GM21360 (cell line): ENCODE measurements around the gene MAGEA2.
"Not testable (repeated sequence)": the region's sequence is repeated elsewhere in the genome, so short reads cannot be mapped to it uniquely, and the experiment has no call there.

Experiments used
- ATAC-seq: cut with Tn5 transposase; IDR thresholded peaks from one replicate; pipeline ENCODE4 v1.9.1; 2021; ENCODE audit warnings: mild to moderate bottlenecking, moderate library complexity; ENCODE audit not compliant: unreplicated experiment

MAGEA2 gene

DNA sequence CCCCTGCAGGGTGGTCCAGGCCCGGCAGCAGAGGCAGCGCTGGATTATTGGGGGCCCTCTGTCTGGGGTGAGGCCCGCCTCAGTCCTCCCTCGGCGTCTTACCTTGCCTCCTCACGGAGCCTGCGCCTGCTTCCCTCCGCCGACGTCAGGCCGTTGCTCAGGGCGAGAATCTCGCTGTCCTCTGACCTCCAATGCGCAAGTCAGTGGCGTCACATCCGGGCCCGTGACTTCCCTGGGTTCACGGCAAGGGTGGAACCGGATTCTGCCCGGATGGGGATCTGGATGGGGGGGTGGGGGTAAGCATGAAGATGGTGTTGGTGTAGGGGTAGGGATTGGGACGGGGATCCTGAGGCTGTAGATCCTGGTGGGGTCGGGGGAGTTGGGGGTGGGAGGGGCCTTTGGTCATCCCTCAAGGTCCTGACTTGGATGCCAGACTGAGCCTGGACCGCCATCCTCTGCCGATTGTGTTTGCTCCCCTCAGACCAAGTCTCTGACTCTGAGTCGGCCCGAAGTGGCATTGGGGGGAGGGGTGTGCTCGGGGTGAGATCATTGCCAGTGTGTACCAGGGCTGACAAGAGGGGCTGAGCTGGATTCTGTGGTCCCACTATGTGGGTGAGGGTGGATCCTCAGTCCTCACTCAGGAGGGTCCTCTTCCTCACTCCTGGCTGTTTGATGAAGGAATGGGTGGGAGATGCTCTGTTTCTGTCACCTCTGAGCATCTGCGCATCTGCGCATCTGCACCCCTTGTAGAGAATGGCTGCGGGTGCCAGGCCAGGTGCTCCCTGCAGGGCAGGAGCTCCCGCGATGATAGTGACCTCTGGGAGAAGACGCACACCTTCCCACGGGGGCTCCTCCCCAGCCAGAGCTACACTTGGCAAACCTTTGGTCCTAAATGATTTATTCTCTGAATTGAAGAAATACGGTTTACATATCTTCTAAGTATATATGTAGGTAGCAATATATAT, at the start of gene MAGEA2:
MAGEA2 (minus strand) TSS at position 157 of the 965 bp plus-strand sequence. CDS start 2,479 bp downstream, outside the sequence.
- not testable (repeated sequence) for ATAC-seq

DNA sequence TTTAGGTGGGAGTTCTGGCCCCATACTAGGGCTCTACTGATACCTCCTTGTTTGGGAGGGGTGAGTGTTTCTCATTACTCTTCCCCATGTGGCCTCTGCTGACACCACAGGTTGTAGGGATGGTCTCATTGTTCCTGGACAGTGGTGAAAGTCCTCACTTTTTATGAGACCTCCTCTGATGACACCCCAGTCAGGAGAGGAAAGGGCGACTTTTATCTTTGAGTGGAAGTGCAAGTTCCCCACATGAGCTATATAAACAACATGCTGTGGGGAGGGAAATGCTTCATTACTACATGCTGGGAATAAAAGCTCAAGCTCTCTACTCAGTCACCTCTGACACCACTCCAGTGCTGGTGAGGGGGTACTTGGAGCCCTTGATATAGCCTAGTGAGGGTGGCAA, 45.3 kb upstream of the MAGEA2 start:
- no peak for ATAC-seq

DNA sequence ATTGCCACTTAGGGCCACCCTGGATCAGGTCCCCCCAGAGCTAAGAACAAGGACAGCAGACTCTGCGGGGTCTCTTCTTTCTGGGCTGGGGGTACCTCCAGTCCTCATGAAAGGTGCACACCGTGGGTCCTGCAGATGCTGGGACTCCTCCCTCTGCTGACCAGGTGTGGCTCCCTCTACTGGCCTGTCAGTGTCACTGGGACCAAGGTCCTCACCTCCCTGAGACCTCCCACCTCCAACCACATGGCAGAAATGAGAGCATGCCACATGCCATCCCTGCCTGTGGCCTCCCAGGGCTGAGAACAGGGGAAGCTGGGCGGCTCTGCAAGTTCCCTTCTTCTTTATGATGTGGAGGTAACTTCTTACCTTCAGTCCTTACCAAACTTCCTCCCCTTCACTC, 33.4 kb upstream of the MAGEA2 start:
- peak; percentile 89 for ATAC-seq

GRCh38 chrX:152769549-152770289, 16.1 kb upstream of the MAGEA2 start, which contains the start of gene MAGEA6:
MAGEA6 (minus strand) TSS chrX:152769689; CDS start chrX:152767650, 2,039 bp downstream.
- not testable (repeated sequence) for ATAC-seq

GRCh38 chrX:152766562-152766961, 12.9 kb upstream of the MAGEA2 start:
- not testable (repeated sequence) for ATAC-seq

DNA sequence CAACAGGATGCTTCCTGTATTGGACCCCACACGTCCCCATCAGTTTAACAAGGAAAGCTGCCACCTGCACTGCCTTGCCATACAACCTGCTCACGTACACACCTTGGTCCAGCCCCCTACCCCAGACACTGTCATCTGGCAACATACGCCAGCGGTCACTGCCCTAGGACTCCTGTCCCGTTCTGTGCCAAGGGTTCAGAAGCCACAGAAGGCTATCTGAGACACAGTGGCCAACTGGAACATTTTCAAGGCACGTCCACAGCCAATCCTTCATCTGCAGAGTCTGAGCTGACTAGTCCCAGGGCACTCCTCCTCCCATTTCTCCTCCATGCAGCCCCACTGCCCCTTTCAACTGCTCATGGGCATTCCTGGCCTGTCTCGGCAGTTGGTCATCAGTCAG, 7.9 kb upstream of the MAGEA2 start:
- not testable (repeated sequence) for ATAC-seq

DNA sequence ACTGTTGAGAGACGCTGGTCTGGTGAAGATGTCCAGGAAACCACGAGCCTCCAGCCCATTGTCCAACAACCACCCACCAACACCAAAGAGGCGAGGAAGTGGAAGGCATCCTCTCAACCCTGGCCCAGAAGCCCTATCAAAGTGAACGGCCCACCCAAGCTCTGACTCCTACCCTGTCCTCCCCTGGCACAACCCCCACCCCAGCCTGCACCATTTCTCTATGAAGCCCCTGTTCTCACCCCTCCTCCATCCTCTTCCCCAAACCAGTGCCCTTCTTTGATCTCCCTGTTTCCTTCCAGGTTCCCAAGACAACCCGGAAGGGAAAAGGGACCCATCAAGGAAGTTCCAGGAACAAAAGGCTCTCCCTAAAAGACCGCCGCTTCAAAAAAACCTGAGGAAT, 5.9 kb upstream of the MAGEA2 start:
- ATAC-seq, result not testable (repeated sequence)

GRCh38 chrX:152758918-152759317, 5.3 kb upstream of the MAGEA2 start, which contains the start of gene CSAG3:
CSAG3 (plus strand) TSS chrX:152759218.
- ATAC-seq, result not testable (repeated sequence)

DNA sequence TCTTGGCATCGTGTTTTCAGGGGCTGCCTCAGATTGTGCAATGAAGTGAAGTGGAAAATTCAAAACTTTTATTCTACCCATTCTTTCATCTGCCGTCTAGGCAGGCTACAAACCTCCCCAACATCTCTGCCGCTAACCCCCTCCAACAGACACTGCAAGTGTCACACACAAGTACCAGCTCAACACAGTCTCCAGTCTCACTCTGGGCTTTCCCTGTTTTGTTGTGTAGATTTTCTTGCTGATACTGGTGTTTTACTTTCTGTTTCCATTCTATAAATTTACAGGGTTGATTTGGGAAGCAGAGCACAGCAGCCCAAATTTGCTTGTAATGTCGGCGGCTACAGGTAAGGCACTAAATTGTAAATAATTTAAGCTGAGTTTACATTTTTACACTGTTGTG, 1.2 kb upstream of the MAGEA2 start:
- ATAC-seq, result not testable (repeated sequence)

- no peak for ATAC-seq
Observed at GRCh38 chrX:152738560-152738959, 15.1 kb downstream of the MAGEA2 start.

DNA sequence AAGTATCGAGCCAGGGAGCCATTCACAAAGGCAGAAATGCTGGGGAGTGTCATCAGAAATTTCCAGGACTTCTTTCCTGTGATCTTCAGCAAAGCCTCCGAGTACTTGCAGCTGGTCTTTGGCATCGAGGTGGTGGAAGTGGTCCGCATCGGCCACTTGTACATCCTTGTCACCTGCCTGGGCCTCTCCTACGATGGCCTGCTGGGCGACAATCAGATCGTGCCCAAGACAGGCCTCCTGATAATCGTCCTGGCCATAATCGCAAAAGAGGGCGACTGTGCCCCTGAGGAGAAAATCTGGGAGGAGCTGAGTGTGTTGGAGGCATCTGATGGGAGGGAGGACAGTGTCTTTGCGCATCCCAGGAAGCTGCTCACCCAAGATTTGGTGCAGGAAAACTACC, 17.1 kb downstream of the MAGEA2 start:
- not testable (repeated sequence) for ATAC-seq

- ATAC-seq, result no peak
Observed at GRCh38 chrX:152735860-152736511, 17.7 kb downstream of the MAGEA2 start.

- ATAC-seq, result no peak
Observed at GRCh38 chrX:152735101-152735500, 18.5 kb downstream of the MAGEA2 start.

DNA sequence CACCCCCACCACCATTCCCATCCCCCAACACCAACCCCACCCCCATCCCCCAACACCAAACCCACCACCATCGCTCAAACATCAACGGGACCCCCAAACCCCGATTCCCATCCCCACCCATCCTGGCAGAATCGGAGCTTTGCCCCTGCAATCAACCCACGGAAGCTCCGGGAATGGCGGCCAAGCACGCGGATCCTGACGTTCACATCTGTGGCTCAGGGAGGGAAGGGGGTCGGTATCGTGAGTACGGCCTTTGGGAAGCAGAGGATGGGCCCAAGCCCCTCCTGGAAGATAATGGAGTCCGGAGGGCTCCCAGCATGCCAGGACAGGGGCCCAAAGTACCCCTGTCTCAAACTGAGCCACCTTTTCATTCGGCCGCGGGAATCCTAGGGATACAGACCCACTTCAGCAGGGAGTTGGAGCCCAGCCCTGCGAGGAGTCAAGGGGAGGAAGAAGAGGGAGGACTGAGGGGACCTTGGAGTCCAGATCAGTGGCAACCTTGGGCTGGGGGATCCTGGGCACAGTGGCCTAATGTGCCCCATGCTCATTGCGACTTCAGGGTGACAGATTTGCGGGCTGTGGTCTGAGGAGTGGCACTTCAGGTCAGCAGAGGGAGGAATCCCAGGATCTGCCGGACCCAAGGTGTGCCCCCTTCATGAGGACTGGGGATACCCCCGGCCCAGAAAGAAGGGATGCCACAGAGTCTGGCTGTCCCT, 19.3 kb downstream of the MAGEA2 start:
- not testable (repeated sequence) for ATAC-seq

- no peak for ATAC-seq
Observed at GRCh38 chrX:152733261-152733975, 20.2 kb downstream of the MAGEA2 start, which contains the start of the genes CSAG1 and MAGEA12. CSAG1 (minus strand) TSS chrX:152733721; CDS start chrX:152732460, 1,261 bp downstream. MAGEA12 (plus strand) TSS chrX:152733757; CDS start chrX:152736162, 2,405 bp downstream.

DNA sequence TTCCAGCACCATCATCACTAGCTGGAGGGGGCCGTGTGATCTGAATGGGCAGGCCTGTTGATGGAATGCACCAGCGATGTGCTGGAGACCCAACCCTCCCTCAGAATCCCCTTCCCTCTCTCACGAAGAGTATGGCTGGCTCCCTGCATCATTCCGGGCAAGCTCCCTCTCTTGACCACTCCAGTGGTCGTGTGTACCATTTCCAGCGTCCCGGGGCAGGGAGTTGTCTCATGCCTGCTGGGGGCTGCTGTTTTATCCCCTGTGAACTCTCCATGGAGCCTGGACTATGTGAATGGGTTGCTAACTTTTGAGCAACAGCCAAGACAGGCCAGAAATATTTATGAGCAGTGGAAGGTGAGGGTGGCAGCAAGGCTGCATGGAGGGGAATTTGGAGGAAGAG, 28.2 kb downstream of the MAGEA2 start:
- ATAC-seq, result no peak

DNA sequence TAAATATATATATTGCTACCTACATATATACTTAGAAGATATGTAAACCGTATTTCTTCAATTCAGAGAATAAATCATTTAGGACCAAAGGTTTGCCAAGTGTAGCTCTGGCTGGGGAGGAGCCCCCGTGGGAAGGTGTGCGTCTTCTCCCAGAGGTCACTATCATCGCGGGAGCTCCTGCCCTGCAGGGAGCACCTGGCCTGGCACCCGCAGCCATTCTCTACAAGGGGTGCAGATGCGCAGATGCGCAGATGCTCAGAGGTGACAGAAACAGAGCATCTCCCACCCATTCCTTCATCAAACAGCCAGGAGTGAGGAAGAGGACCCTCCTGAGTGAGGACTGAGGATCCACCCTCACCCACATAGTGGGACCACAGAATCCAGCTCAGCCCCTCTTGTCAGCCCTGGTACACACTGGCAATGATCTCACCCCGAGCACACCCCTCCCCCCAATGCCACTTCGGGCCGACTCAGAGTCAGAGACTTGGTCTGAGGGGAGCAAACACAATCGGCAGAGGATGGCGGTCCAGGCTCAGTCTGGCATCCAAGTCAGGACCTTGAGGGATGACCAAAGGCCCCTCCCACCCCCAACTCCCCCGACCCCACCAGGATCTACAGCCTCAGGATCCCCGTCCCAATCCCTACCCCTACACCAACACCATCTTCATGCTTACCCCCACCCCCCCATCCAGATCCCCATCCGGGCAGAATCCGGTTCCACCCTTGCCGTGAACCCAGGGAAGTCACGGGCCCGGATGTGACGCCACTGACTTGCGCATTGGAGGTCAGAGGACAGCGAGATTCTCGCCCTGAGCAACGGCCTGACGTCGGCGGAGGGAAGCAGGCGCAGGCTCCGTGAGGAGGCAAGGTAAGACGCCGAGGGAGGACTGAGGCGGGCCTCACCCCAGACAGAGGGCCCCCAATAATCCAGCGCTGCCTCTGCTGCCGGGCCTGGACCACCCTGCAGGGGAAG, 39.5 kb downstream of the MAGEA2 start, which contains the start of gene MAGEA2B:
MAGEA2B (plus strand) TSS at position 814 of the 973 bp plus-strand sequence. CDS start 2,479 bp downstream, outside the sequence.
- ATAC-seq, result not testable (repeated sequence)

- not testable (repeated sequence) for ATAC-seq
Observed at GRCh38 chrX:152713195-152713594, 40.4 kb downstream of the MAGEA2 start.
